ENCODE data around the gene NR4A2.

Gene NR4A2

GRCh38 chr2:156332534-156333273 lies at the start of gene NR4A2:
Gene NR4A2 (minus strand): TSS chr2:156332721. CDS start chr2:156330186, 2,535 bp downstream.
- peak; percentile 70 to 74 for ATAC-seq (replicated peaks)
- Mint-ChIP-seq H3K4me3 (peak within 1 kb of the TSS; percentile 96 to 100), H3K9me3 (no peaks in the 10 kb centered on the region), H3K27ac (peak within 1 kb of the TSS; percentile 99), H3K27me3 (peaks cover 27 to 30% of the 10 kb centered on the region in 2 donors), H3K4me1 (peaks cover 44 to 81% of the 10 kb centered on the region in 2 donors), H3K36me3 (peaks cover 32 to 46% of the 10 kb centered on the region in 2 donors)
- DNase-seq = peak; percentile 84

DNA sequence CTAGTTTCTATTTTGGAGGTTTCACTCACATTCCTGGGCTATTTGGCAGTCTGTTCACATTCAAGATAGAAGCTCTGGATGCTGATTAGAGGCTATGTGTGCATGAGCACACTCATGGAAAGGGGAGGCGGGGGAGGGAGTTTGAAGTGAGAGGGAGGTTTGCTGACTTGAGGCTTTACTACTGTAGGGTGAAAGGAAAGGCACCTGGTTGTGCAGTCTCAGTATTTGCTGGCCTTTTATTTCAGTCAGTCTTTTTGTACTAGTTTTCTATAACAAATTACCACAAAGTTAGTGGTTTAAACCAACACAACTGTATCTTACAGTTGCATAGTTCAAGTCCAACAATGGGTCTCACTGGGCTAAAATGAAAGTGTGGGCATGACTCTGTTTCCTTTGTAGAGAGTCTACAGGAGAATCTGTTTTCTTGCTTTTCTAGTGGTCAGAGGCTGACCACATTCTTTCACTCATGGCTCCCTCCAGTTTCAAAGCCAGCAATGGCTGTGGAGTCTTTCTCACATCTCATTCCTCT lies 47.7 kb upstream of the NR4A2 start:
- ATAC-seq (replicated peaks) (peak; percentile 35 to 42), DNase-seq (no peak)
- H3K27me3 Mint-ChIP-seq = no peaks in the 10 kb centered on the region
- no peaks in the 10 kb centered on the region for H3K36me3 Mint-ChIP-seq
- H3K4me1 Mint-ChIP-seq = peaks cover 2 to 19% of the 10 kb centered on the region in 2 donors
- no peaks in the 10 kb centered on the region for H3K9me3 Mint-ChIP-seq
- no peak overlapping the region for H3K4me3 Mint-ChIP-seq
- H3K27ac Mint-ChIP-seq = no peak overlapping the region

DNA sequence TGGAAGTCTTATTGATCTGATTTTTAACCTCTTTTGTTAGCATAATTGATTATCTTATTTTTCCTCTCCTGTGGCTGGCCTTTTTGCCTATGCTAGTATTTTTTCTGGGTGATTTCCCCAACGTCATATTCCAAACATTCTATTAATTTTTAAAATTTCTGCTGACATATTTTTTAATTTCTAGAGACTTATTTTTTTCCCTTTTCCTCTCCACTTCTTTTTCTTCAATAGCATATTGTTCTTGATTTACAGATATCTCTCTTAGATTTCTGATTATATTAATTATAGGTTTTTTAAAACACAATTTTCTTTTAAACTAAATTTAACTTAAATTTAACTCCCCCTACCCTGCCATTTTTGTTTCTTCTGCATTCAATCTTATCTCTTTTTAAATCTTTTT lies 47.2 kb upstream of the NR4A2 start:
- peaks cover 0 to 3% of the 10 kb centered on the region in 2 donors for H3K36me3 Mint-ChIP-seq
- no peak overlapping the region for H3K4me3 Mint-ChIP-seq
- H3K27me3 Mint-ChIP-seq = no peaks in the 10 kb centered on the region
- H3K27ac Mint-ChIP-seq = no peak overlapping the region
- H3K9me3 Mint-ChIP-seq = no peaks in the 10 kb centered on the region
- peaks cover 2 to 19% of the 10 kb centered on the region in 2 donors for H3K4me1 Mint-ChIP-seq
- DNase-seq = no peak
- no peak for ATAC-seq (replicated peaks)

GRCh38 chr2:156379071-156379470 lies 46.5 kb upstream of the NR4A2 start:
- Mint-ChIP-seq H3K9me3 (no peaks in the 10 kb centered on the region), H3K27ac (no peak overlapping the region), H3K27me3 (no peaks in the 10 kb centered on the region), H3K4me1 (peaks cover 2 to 19% of the 10 kb centered on the region in 2 donors), H3K36me3 (peaks cover 0 to 6% of the 10 kb centered on the region in 2 donors), H3K4me3 (no peak overlapping the region)
- DNase-seq (no peak), ATAC-seq (replicated peaks) (peak; percentile 99 to 100)

- H3K27ac Mint-ChIP-seq = no peak overlapping the region
- H3K4me1 Mint-ChIP-seq = no peaks in the 10 kb centered on the region
- H3K27me3 Mint-ChIP-seq = no peaks in the 10 kb centered on the region
These were observed 34.2 kb upstream of the NR4A2 start for GRCh38 chr2:156366753-156367152.

GRCh38 chr2:156363141-156363540 lies 30.6 kb upstream of the NR4A2 start:
- H3K9me3 Mint-ChIP-seq = no peaks in the 10 kb centered on the region
- ATAC-seq (replicated peaks) = no peak
- no peaks in the 10 kb centered on the region for H3K4me1 Mint-ChIP-seq
- H3K36me3 Mint-ChIP-seq = peaks cover 0 to 3% of the 10 kb centered on the region in 2 donors
- DNase-seq = no peak
- H3K27ac Mint-ChIP-seq = no peak overlapping the region
- no peaks in the 10 kb centered on the region for H3K27me3 Mint-ChIP-seq
- no peak overlapping the region for H3K4me3 Mint-ChIP-seq

More at GRCh38 chr2:156366753-156367152, 34.2 kb upstream of the NR4A2 start:
- Mint-ChIP-seq H3K4me3 (no peak overlapping the region), H3K36me3 (peaks cover 0 to 3% of the 10 kb centered on the region in 2 donors), H3K9me3 (peaks cover 0 to 3% of the 10 kb centered on the region in 2 donors)
- ATAC-seq (replicated peaks) (no peak), DNase-seq (no peak)

GRCh38 chr2:156356014-156356754 lies 23.7 kb upstream of the NR4A2 start:
- DNase-seq (no peak), ATAC-seq (replicated peaks) (no peak)
- no peaks in the 10 kb centered on the region for H3K9me3 Mint-ChIP-seq
- no peak overlapping the region for H3K27ac Mint-ChIP-seq
- no peak overlapping the region for H3K4me3 Mint-ChIP-seq
- H3K27me3 Mint-ChIP-seq = no peaks in the 10 kb centered on the region
- H3K4me1 Mint-ChIP-seq = no peaks in the 10 kb centered on the region
- no peaks in the 10 kb centered on the region for H3K36me3 Mint-ChIP-seq

GRCh38 chr2:156352911-156353310 lies 20.4 kb upstream of the NR4A2 start:
- H3K9me3 Mint-ChIP-seq = no peaks in the 10 kb centered on the region
- H3K27ac Mint-ChIP-seq = no peak overlapping the region
- no peaks in the 10 kb centered on the region for H3K4me1 Mint-ChIP-seq
- DNase-seq = no peak
- H3K36me3 Mint-ChIP-seq = no peaks in the 10 kb centered on the region
- no peaks in the 10 kb centered on the region for H3K27me3 Mint-ChIP-seq
- H3K4me3 Mint-ChIP-seq = no peak overlapping the region
- ATAC-seq (replicated peaks) = no peak

- Mint-ChIP-seq H3K4me3 (no peak overlapping the region), H3K9me3 (no peaks in the 10 kb centered on the region), H3K4me1 (peaks cover 9% of the 10 kb centered on the region in 2 donors), H3K27ac (no peak overlapping the region), H3K36me3 (no peaks in the 10 kb centered on the region), H3K27me3 (no peaks in the 10 kb centered on the region)
- no peak for DNase-seq
- no peak for ATAC-seq (replicated peaks)
These were observed 18.0 kb upstream of the NR4A2 start for GRCh38 chr2:156350374-156351142.

DNA sequence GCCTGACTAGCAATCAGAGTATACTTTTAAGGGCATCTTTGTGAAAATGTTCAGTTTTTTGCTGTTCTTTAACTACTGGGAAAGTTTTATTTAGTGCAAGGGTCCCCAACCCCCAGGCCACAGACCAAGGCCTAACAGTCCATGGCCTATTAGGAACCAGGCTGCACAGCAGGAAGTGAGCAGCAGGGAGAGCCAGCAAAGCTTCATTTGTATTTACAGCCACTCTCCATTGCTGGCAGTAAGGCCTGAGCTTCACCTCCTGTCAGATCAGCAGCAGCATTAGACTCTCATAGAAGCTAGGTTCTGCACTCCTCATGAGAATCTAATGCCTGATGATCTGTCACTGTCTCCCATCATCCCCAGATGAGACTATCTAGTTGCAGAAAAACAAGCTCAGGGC lies 17.1 kb upstream of the NR4A2 start:
- ATAC-seq (replicated peaks) = no peak
- H3K36me3 Mint-ChIP-seq = no peaks in the 10 kb centered on the region

GRCh38 chr2:156349161-156349560 lies 16.6 kb upstream of the NR4A2 start:
- Mint-ChIP-seq H3K36me3 (no peaks in the 10 kb centered on the region), H3K4me3 (no peak overlapping the region), H3K9me3 (no peaks in the 10 kb centered on the region), H3K4me1 (peaks cover 9% of the 10 kb centered on the region in 2 donors), H3K27me3 (no peaks in the 10 kb centered on the region), H3K27ac (no peak overlapping the region)
- ATAC-seq (replicated peaks) (no peak), DNase-seq (no peak)

More for the DNA sequence above, 17.1 kb upstream of the NR4A2 start:
- H3K4me3 Mint-ChIP-seq = no peak overlapping the region
- DNase-seq = no peak
- peaks cover 9% of the 10 kb centered on the region in 2 donors for H3K4me1 Mint-ChIP-seq
- no peak overlapping the region for H3K27ac Mint-ChIP-seq
- no peaks in the 10 kb centered on the region for H3K9me3 Mint-ChIP-seq
- no peaks in the 10 kb centered on the region for H3K27me3 Mint-ChIP-seq

DNA sequence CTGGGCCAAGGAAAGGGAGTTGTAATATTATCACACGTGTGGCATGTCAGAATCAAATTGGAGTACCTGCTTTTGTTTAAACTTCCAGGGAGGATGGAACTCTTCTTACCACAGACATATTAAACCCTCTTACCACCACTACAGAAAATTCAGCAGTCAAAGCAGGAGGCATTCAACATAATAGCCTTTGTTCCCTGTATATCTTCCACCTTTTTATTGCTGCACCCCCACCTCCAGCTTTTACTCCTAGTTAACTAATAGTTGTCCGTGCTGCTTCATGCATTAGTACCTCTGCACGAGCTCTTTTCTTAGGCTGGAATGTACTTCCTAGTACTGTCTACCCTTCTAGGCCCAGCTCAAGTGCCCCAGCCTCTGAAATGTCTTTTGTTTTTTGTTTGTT lies 14.9 kb upstream of the NR4A2 start:
- Mint-ChIP-seq H3K36me3 (no peaks in the 10 kb centered on the region), H3K27me3 (no peaks in the 10 kb centered on the region), H3K9me3 (no peaks in the 10 kb centered on the region), H3K27ac (no peak overlapping the region), H3K4me3 (no peak overlapping the region), H3K4me1 (peaks cover 14% of the 10 kb centered on the region in 2 donors)
- ATAC-seq (replicated peaks) (no peak), DNase-seq (no peak)

GRCh38 chr2:156346731-156347130 lies 14.2 kb upstream of the NR4A2 start:
- DNase-seq (no peak), ATAC-seq (replicated peaks) (no peak)
- no peaks in the 10 kb centered on the region for H3K27me3 Mint-ChIP-seq
- H3K4me3 Mint-ChIP-seq = no peak overlapping the region
- peaks cover 14% of the 10 kb centered on the region in 2 donors for H3K4me1 Mint-ChIP-seq
- H3K27ac Mint-ChIP-seq = no peak overlapping the region
- H3K9me3 Mint-ChIP-seq = no peaks in the 10 kb centered on the region
- no peaks in the 10 kb centered on the region for H3K36me3 Mint-ChIP-seq

- no peak for DNase-seq
- H3K36me3 Mint-ChIP-seq = no peaks in the 10 kb centered on the region
These were observed 13.1 kb upstream of the NR4A2 start for GRCh38 chr2:156345582-156345981.

More at GRCh38 chr2:156345582-156345981, 13.1 kb upstream of the NR4A2 start:
- no peak for ATAC-seq (replicated peaks)
- Mint-ChIP-seq H3K9me3 (no peaks in the 10 kb centered on the region), H3K27me3 (no peaks in the 10 kb centered on the region), H3K4me1 (peaks cover 14% of the 10 kb centered on the region in 2 donors), H3K4me3 (no peak overlapping the region), H3K27ac (no peak overlapping the region)

All from stimulated activated naive B cell treated with anti-CD40 and anti-IgM and Interleukin-4, amounts not matched to agents 10 μg/mL and 1 μg/mL and 100 μg/mL, for 72 hours (primary cell).